Measurements from ENCODE around the gene UVRAG.
A peak's percentile ranks its signal among the peaks of the same experiment; 100 is the strongest.

Gene UVRAG

DNA sequence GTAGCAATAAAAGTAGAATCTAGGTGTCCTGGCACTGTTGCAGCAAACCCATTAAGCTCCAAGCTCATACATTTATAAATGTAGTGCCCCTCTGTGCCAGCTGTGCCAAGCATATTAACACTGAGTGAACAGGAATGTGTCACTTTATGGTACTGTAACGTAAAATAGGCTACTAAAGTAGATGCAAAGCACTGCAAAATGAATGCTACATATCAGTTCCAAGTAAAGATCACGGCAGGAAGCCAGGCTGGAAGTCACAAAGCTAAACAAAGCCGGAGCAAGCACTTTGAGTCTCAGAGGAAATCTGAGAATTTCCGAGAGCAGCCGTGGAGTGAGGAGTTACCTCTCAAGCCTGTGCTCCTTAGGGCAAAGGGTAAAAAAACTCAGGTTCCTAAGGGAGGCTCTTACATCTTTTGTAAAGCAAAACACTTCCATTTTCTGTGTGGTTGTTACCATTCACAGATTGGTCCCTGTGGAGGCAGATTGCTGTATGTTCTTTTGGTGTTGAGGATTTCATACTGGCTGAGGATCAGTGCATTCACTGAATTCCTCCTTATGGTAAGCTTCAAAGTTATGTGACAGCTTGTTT is 305.6 kb downstream of the UVRAG start:
- no peak for DNase-seq

DNA sequence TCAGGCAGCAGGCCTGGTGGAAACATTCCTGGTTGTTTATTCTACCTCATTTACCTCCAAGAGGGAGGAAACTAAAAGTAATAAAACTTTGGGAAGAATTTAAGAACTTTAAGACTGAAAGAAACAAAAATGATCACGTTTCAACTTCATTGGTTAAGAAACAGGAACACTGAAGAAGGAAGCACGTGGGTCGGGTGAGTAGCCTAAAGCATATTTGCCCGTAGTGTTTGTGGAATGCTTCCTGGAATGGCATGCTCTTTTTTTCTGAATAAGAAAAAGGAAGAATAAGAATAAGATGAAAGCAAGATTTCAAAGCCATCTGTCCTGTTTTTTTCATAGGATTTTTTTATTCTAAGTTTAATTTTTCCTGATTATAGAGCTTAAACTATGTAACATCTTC is 308.2 kb downstream of the UVRAG start:
- no peak for DNase-seq

DNA sequence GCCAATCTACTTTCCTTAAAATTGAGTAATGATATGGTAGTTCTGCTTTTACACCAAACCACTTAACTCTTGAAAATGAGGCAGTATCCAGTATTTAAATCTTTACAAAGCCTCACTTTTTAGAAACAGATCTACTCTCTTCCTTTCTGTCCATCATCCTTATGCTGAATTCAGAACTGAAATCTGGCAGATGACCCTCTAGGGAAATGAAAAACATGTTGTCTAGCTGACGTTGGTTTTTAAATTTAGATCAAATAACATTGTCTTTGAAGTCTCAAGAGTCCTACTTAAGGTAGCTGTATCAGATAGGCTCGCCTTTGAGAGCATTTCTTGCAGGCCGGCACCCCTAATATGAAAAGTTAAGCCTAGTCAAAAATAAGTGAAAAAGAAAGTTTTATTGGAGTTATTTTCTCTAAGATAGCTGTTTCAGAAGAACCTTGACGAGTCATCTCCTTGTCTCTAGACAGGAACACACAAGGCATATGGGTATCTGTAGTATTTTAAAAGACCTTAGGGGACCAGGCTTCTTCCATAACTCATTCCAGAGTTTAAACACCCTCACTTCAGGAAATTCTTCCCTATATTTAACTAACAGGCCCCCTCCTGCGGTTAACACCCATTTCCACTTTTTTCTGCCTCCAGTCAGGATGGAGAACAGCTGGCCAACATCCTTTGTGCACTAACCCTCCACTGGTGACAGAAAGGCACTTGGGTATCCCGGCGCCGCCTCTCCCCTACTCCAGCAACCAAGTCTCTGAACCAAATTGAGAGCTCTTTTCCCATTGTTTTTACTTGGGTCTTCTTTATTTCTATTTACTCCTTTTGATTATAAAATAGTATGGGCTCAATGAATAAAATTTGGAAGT is 310.1 kb downstream of the UVRAG start:
- no peak for DNase-seq

DNA sequence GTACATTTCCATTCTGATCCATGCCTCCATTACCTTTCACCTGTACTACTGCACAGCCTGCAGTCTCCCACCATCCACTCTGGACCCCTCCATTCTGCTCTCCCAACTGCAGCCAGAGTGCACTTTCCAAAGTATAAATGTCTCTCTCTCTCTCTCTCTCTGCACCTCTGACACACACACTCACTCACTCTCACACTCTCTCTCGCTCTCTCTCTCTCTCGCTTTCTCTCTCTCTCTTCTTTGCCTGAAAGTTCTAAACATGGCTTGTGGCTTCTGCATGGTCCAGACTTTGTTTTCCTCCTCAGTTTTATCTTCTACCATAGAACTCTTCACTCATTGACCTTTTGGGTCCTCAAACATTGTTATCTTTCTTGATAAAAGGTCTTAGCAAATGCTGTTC is 314.7 kb downstream of the UVRAG start:
- no peak for DNase-seq

DNA sequence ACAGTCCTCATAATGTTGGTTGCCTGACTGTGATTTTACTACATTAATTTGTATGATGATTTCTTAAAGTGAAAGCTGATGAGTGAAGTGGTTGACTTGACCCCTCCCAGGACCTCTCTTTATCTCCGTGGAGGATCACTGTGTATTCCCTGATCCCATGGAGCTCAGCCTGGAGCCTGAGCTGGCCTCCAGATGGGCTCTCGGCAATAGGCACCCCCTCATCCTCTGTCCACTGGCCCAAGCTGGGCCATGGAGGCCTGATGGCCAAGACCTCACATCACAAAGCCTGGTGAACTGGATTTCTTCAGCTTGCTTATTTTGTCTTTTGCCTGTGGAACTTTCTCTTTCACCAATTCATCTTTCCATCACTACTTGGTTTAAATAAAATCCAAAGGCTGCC is 316.1 kb downstream of the UVRAG start:
- no peak for DNase-seq

DNA sequence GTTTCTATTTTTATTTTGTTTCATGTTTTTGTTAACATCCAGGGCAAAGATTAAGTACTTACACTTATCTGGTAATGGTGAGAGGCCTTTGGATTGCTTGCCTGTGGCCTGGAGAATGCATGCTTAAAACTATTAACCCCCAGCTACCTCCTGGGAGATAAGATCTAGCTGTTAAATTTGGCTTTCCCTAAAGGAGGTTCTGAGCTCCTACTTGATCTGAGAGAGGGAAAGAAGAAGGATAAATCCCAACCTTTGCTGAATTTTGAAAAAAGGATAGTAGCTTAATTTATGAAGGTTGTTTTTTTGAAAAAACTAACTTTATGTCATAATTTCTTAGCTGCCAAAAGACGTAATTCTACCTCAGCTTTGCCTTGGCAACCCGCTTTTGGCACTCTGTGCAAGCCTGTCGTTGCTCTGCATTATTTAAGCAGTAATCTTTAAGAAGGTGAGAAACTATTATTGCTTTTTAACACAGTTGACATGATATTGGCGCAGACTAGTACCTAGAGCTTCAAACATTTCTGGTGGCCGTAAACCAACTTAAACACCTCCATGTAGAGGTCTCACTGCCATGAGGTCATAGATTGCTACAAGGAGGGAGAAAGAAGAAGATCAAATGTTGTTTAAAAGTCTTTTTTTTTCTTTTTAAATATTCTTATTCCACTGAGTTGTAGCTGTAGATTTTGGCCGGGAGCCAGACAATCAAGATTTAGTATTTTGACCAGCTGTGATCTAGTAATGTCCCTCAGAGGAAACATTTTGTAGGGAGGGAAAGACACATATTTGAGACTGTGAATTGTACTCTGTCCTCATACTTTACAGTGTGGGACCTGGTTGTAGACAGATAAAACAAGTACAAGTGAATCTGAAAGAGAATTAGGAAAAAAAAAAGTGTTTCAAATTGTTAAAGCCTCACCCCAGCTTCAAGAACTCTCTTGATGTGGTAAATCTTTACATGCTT is 316.9 kb downstream of the UVRAG start:
- peak; percentile 32 for DNase-seq

DNA sequence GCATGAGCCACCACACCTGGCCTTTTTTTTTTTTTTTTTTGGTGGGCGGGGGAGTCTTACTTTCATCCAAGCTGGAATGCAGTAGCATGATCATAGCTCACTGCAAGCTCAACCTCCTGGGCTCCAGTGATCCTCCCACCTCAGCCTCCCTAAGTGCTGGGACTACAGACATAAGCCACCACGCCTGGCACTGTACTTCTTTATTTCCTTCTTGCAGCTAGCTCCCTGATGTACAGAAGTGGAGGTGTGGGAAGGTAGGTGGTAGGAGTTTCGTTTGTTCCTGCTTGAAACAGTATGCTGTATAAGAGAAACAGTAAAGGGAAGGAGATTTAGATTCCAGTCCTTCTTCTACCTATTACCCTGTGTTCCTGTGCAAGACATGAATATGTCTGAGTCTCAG is 319.2 kb downstream of the UVRAG start:
- DNase-seq = no peak

DNA sequence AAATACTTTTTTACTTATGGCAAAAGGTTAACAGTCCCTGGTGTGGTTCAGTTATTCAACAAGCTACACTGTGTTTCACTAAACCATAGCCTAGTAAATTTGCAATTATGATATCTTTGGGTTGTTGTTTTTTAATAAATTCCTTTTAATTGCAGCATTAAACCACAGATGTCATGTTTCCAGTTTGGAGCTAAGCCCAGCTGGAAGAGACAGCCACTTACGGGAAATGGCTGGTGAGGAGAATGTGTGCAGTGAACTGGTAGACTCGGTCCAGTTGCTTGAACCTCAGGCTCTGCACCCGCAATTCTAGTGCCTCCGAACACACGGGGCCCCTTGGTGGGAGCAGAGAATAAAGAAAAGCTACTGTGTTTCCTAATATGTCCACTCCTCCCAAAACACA is 320.5 kb downstream of the UVRAG start:
- DNase-seq = peak; percentile 22

DNA sequence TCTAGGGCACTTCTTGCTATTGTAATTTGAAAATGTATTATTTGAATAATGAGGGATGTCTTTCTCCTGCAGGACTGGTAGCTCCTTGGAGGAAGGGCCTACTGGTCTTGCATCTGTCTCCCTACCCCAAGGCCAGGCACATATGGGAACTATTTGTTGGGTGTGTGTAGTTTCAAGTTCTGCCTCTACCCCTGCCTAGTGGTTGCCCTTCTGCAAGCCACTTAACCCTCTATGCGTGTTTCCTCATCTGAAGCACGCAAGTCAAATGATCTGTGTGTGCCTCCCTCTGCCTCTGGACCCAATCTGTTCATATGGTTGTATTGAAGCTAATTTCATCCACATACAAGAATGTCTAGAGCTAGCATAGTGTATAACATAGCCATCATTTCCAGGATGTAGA is 324.3 kb downstream of the UVRAG start:
- DNase-seq = no peak

DNA sequence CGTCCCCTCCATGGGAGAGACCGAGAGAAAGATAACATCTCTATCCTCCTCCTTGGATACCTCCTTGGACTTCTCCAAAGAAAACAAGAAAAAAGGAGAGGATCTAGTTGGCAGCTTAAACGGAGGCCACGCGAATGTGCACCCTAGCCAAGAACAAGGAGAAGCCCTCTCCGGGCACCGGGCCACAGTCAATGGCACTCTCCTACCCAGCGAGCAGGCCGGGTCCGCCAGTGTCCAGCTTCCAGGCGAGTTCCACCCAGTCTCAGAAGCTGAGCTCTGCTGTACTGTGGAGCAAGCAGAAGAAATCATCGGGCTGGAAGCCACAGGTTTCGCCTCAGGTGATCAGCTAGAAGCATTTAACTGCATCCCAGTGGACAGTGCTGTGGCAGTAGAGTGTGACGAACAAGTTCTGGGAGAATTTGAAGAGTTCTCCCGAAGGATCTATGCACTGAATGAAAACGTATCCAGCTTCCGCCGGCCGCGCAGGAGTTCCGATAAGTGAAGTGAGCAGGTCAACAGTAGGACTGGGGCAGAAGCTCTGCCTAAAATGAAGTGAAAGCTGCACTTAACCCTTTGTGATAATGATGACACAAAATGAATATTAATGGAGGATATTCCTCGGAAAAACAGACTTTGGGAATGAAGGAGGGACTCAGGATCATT is 326.0 kb downstream of the UVRAG start:
- no peak for DNase-seq

DNA sequence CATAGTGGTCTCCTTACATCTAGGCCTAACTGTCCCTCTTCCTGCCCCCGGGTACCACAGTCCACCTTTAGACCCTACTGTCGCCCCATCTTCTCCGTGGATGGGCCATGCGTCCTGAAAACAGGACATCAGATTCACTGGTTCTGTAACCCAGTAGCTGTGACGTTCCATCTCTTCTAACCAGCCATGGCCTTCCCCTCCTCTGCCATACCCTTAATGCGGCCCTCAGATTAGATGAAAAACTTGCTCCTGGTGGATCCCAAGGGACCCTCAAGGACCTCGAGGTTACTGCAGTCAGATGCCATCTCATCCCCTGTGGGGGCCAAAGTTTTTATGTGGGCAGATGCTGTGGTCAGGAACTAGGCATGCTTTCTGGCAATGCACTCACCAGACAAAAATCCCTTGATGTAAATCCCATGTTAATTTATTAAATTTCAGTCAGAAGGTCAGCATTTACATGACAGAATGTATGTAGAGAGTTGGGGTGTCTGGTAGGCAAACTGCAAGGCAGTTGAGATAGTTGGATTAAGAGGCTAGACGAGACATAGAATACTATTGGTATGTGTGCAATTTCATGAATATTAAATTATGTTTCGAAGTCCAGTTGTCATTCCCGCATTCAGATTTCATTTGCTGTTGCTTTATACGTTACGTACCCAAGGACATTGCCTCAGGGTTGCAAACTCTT is 327.0 kb downstream of the UVRAG start:
- DNase-seq = no peak

DNA sequence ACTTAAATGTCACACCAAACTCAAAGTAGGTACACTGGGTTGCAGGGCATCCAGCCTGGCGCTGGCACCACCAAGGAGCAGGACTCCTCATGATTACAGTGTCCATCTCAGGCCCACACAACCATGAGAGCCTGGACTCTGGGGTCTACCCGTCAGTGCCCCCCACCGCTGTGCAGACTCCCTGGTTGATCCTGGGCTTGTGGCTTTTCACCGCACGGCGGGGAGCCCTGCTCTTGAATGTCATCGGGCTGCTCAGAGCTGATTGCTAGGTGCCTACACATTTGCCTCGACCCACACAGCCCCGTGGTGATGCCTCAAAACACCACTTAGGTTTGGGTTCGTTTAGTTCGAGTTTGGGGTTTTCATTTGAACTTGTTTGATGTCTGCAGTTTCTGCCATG is 328.3 kb downstream of the UVRAG start:
- no peak for DNase-seq

DNA sequence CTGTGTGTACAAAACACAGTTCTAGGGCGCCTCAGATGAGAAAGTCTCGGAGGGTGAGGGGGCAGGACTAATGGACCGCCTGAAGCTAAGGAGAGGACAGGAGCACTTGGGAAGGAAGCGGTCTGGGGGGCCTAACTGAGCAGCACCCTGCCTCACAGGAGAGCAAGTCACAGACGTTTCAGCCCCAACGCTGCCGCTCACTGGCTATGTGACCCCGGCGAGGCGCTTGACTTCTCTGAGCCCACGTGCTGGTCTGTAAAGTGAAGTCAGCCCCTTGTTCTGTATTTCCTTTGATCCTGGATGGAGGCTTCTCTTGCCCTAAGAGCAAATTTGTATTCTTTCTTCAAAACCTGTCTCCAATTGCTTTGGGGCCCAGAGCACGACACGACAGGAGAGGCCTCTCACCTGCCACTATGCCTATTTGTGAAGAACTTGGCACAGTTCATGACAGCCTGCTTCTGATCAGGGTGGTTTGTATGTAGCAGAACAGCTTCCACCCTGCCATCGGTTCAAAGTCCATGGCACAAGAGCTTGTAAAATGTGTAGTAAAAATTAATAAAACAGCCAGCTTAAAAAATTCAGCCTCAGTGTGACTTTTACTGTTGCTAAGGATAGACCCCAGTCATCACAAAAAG is 332.2 kb downstream of the UVRAG start:
- DNase-seq = no peak

DNA sequence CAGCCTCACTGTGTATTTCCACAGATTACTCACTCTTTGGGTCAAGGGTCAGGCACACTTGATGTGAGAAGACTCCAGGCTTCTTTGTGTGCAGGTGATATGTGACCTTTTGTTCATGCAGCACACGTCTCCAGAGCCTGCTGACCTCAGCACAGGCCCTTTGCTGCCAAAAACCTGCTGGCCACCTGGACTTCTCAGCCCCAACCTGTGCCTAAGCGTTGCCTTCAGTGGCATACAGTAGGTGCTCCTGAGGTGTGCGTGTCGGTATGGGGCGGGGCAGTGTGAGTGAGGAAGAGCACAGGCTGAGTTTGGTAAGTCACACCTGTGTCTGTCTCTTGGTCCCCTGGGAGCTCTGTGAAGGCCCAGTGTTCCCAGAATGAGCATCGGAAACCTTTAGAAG is 333.2 kb downstream of the UVRAG start:
- no peak for DNase-seq

DNA sequence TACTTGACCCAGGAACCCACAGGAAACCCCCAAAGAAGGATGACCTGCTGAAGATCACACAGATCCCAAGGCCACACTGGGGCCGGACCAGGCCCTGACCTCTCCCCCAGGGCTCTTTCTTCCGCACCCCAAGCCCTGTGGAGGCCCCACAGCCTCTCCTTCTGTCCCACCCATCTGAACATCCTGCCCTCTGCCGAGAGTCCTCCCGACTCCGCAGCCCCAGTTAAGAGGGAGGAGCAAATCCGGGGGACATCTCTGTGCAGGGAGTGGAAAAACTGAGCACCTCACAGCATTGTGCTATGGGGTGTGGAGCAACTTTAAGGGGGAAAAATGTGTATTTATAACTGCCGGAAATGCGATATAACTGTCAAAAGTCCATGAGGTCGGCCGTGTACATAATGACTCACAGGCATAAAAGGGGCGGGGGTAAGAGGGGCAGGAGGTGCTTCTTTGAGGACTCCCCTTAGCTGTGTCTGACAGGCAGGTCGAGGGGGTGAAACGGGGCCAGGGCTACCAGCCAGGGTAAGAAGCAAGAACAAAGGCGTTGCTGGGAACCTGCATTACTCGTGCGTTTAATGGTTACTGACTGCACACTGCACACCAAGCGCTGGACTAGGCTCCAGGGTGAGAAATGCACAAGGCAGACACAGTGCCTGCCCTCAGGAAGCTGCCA is 334.1 kb downstream of the UVRAG start:
- no peak for DNase-seq

DNA sequence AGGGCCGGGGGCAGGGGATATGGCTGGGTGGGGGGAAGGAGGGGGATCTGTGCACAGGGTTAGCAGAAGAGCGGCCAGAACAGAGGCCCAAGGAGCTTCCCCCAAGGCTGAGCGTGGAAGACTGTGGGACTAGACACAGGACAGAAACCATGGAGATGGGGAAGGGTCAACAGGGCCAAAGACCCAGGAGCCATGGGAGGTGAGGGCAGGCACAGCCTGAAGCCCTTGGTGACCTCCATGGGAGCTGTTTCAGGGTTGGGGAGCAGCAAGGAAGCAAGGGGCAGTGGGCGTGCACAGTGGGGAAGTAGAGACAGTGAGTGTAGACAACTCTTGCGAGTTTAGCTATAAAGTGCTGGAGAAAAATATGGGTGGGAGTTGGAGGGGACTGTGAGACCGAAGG is 334.7 kb downstream of the UVRAG start:
- no peak for DNase-seq

DNA sequence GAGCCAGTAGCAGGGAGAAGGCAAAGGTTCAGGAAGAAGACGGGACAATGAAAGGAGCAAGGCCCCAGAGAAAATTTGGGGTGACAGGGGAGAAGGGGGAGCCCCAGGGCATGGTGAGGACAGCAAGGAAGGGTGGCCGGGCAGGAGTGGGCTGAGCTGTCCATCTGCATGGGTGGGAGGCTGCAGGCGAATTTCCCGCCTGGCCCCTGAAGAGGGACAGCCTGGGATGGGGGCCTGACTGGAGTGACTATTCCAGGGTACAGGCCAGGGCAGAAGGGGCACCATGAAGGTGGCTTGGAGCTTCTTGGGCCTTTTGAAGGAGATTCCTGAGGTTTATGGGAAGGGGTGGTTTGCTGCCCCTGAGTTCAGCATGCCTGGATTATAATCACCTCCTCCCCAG is 335.1 kb downstream of the UVRAG start:
- DNase-seq = no peak

DNA sequence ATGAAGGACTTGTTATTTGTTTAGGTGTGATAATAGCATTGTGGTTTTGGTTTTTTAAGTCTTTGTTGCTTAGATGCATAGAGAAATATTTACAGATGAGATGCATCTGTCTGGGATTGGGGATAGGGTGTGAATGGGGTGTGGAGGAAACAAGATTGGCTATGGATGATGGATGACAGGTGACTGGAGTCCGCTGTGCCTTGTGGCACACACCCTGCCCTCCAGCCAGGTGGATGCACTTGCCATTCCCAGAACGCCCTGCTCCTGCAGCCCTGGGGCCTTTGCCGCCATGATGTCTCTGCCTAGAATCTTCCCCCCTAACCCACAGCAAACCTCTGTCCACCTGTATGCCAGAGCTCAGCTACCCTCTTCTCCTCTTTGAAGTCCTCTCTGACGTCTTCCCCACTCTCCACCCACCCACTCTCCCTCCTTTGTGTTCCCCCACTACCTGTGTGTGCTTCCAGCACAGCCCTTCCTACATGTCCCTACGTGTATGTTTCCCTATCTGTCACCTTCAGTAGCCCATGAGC is 336.6 kb downstream of the UVRAG start:
- no peak for DNase-seq

DNA sequence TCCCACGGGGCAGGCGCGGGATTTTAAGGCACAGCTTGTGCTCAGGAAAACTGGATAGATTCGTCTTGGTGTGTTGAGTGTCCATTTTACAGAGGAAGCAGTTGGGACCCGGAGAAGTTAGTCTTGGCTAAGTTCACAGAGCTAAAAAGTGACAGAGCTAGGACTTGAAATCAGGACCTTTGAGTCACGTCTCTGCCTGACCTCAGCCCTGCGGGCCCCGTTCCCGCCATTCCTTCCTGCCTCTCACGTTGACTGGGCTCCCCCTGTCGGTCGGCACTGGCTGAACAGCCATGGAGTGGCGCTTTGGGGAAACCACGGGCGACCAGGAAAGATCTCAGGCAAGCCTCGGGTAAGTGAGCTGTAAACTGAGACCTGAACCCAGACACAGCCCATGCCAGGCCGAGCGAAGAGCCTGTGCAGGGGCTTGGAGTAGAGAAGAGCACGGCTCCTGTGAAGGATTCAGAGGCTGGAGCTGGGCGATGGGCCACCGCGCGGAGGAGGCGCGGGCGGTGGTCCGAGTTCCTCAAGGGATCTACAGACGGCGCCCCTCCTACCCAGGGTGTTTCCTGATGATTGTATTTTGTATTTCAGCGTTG is 337.2 kb downstream of the UVRAG start:
- no peak for DNase-seq

DNA sequence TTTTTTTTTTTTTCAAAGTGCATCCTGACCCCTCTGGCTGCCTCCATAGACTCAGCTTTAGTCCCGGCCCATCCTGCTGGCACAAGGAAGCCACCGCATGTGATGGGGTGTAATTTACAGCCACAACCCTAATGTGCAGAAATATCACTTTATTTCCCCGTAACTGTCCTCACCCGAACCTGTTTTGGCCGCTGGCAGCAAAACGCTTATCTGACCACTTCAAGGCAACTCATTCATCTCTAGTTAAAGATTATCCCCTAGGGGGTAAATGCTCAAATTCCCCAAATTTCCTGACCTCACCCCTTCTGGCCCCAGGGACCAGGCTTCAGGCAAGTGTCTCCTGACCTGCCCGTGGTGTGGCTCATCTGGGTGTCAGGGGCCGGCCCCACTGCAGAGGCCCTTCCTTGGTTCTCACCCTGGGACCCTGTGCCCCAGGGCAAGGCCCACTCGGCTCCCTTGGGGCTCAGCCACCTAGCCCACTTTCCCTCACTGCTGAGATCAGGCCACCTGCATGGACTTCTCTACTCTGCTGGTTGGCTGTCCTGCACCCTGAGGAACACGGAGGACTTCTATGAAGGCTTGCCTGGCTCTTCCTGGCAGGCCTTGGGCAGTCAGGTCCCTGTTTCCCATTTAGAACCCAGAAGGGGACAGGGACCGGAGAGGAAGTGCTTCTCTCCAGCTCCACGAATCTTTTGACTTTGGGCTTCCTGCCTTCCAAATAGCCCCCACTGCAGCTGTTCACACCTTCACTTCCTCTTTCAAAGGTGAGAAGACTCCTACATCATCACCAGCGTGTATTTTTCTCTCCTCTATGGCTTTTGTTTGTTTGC is 337.9 kb downstream of the UVRAG start:
- no peak for DNase-seq
